CD4-positive, alpha-beta T cell treated with Interleukin-17A for 4 hours (primary cell): ENCODE data around the gene SFN.
"Not testable (repeated sequence)": the region's sequence is repeated elsewhere in the genome, so short reads cannot be mapped to it uniquely, and the experiment has no call there.

Experiments used
- DNase-seq: peaks from one replicate; pipeline ENCODE4 v3.0.0-alpha.2; 2020; ENCODE audit warnings: mixed read lengths

Gene SFN

GRCh38 chr1:26874896-26875295 is 11.9 kb downstream of the SFN start:
- DNase-seq = no peak

GRCh38 chr1:26877326-26877725 is 14.4 kb downstream of the SFN start:
- DNase-seq = no peak

GRCh38 chr1:26879793-26880192 is 16.8 kb downstream of the SFN start:
- no peak for DNase-seq

- DNase-seq = not testable (repeated sequence)
These were observed 18.7 kb downstream of the SFN start for GRCh38 chr1:26881611-26882010.

GRCh38 chr1:26882696-26883463 is 19.9 kb downstream of the SFN start:
- DNase-seq = no peak

- DNase-seq = no peak
These were observed 24.2 kb downstream of the SFN start for GRCh38 chr1:26887125-26887524.

- DNase-seq = no peak
These were observed 25.3 kb downstream of the SFN start for GRCh38 chr1:26888231-26888630.

- peak; percentile 83 for DNase-seq
These were observed 26.9 kb downstream of the SFN start, which contains the start of gene GPN2 for GRCh38 chr1:26889551-26890466. Gene GPN2, minus strand, starts transcription at chr1:26890283. Its CDS starts 187 bp downstream, at chr1:26890096.

GRCh38 chr1:26890467-26890796 is 27.5 kb downstream of the SFN start:
- DNase-seq = no peak

- DNase-seq = no peak
These were observed 31.3 kb downstream of the SFN start for GRCh38 chr1:26894263-26894662.

GRCh38 chr1:26897351-26897750 is 34.4 kb downstream of the SFN start:
- DNase-seq = no peak

- DNase-seq = peak; percentile 90
These were observed 37.3 kb downstream of the SFN start, which contains the start of gene GPATCH3 for GRCh38 chr1:26900001-26900814. Gene GPATCH3, minus strand, starts transcription at chr1:26900467. Its CDS starts 25 bp downstream, at chr1:26900442.

- DNase-seq = no peak
These were observed 38.0 kb downstream of the SFN start for GRCh38 chr1:26900815-26901511.

GRCh38 chr1:26907071-26907917 is 44.3 kb downstream of the SFN start:
- DNase-seq = no peak

GRCh38 chr1:26909951-26910342 is 47.0 kb downstream of the SFN start:
- DNase-seq = no peak

GRCh38 chr1:26910343-26911160 is 47.6 kb downstream of the SFN start:
- DNase-seq = no peak

- no peak for DNase-seq
These were observed 48.6 kb downstream of the SFN start for GRCh38 chr1:26911399-26912146.

GRCh38 chr1:26912147-26912490 is 49.2 kb downstream of the SFN start:
- no peak for DNase-seq

GRCh38 chr1:26913389-26913753 is 50.4 kb downstream of the SFN start:
- DNase-seq = no peak
